ENCODE measurements around the gene SPIN2B.
"Not testable (repeated sequence)": the region's sequence is repeated elsewhere in the genome, so short reads cannot be mapped to it uniquely, and the experiment has no call there.

Gene SPIN2B

DNA sequence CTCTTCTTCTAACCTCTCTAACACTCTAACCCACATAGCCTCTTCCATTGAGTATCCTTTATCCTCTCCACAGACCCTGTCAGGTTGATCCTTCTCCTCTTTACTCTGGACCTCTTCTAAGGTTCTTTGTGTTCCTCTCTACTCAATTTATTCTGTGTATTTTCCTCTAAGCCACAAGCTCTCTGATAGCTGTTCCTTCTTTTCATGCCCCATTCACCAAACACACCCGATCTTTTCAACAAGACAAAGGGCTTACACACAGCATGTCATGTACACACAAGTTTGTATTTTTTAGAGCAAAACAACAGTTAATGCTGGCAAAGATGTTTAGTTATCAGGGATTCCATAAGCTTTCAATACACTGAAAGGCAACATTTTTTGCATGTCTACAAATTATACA lies 1.9 kb downstream of the SPIN2B start:
- DNase-seq (ENCODE audit: insufficient read length, low spot score) (no peak), FAIRE-seq (no peak)
- TF ChIP-seq POLR2A (IDR thresholded peaks at IDR 0.05; ENCODE audit: low read depth, low read length): no peak

DNA sequence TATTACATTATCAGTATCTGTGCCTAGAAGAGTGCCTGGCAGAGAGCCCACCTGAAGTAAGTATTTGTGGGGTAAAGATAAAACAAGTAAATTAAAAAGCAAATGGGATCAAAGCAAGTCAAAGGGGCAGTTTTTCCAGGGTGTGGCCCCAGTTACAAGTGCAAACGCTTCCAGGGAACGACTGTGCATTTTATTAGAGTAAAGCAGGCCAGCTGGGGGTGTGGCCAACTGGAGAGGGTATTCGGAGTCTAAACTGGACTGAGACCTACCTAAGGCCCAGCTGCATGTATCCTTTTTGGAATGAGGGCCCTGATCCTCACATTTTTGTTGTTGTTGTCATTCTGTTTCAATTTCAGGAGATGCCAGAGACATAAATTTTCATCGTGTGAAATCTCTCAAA lies 3.8 kb downstream of the SPIN2B start:
- FAIRE-seq; DNase-seq (ENCODE audit: insufficient read length, low spot score): not testable (repeated sequence)

DNA sequence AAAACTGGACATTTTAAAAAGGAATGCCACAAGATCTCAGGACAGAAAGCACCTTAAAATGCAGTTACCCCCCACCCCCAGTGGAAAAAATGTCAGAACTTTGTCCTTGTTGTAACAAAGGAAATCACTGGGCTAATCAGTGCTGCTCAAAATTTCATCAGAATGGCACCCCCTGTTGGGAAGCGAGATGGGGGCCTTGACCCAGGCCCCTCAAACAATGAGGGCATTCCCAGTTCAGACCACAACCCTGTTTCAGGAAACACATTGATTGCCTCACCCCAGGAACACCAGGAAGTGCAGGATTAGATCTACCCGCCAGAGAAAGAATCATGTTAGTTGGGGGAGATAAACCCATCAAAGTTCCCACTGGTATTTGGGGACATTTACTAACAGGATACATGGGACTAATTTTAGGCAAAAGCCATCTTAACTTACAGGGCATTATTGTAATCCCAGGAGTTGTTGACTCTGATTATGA lies 16.4 kb downstream of the SPIN2B start:
- DNase-seq (ENCODE audit: insufficient read length, low spot score): no peak
- no peak for FAIRE-seq
- no peak for TF ChIP-seq POLR2A (IDR thresholded peaks at IDR 0.05; ENCODE audit: low read depth, low read length)

DNA sequence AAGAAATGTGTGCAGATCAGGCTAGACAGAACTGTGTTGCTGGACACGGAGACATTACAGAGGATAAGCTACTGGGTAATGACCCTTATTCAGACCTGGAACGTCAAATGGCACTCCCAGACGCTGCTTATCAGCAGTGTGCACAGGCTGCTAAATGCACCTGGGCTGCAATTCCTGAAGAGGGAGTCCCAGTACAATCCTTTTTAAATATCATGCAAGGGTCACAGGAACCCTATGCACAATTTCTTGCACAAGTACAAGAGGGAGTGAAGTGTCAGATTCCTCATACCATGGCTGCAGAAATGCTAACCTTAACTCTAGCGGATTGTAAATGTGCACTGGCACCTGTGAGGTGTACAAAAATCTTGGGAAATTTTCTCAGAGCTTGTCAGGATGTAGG lies 16.9 kb downstream of the SPIN2B start:
- TF ChIP-seq POLR2A (IDR thresholded peaks at IDR 0.05; ENCODE audit: low read depth, low read length): no peak
- FAIRE-seq (no peak), DNase-seq (ENCODE audit: insufficient read length, low spot score) (no peak)

DNA sequence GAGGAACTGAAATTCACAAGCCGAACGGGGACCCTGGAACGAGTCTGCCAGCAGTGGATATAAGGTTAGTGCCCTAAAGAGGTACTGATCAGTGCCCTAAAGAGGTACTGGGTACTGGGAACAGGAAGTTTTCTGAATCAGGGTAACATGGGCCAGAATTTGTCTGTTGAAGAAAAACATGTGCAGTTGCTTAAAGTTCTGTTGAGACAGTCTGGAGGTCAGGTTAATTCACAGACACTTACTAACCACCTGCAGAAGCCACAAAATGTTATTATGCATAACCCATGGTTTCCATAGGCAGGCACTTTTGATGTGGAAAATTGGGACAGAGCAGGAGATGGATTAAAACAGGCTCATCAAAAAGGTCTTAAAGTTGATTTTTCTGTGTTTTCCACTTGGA lies 17.9 kb downstream of the SPIN2B start:
- DNase-seq (ENCODE audit: insufficient read length, low spot score): no peak
- no peak for FAIRE-seq
- TF ChIP-seq POLR2A (IDR thresholded peaks at IDR 0.05; ENCODE audit: low read depth, low read length): no peak

DNA sequence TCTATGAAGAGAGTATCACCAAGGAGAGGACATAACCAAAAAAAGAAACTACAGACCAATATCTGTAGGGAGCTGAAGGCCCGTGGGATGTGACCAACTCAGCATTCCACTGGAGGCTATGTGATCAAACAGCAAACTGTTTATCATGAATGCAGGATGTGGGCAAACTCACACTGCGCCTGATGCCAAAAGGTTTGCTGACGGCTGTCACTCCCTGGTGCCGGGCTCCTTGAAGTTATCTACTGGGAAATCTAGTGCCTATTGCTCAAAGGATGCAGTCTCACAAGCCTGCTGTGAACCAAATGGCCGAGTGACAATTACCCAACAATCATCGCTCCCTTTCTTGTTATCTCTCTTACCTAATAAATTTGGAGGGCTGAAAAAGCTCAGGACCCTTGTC lies 18.4 kb downstream of the SPIN2B start:
- FAIRE-seq; DNase-seq (ENCODE audit: insufficient read length, low spot score): not testable (repeated sequence)

DNA sequence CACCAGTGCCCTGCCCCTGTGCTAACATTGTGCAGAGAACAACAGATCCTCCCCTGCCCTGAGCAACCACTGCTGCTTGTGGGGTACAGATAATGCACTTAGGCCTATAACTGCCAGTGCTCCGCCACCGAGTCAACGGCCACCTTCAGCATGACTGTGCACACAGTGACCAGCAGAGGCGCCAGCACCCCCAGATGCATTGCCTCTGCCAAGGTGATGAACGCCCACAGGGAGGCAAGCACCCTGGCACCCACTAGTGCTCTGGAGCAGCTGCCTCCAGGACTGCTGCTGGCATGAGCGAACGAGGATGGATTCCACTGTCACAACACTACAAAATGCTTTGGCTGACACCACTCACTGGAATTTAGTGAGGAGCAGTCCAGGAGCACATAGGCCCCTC lies 38.2 kb downstream of the SPIN2B start:
- FAIRE-seq (no peak), DNase-seq (ENCODE audit: insufficient read length, low spot score) (no peak)
- TF ChIP-seq POLR2A (IDR thresholded peaks at IDR 0.05; ENCODE audit: low read depth, low read length): no peak

DNA sequence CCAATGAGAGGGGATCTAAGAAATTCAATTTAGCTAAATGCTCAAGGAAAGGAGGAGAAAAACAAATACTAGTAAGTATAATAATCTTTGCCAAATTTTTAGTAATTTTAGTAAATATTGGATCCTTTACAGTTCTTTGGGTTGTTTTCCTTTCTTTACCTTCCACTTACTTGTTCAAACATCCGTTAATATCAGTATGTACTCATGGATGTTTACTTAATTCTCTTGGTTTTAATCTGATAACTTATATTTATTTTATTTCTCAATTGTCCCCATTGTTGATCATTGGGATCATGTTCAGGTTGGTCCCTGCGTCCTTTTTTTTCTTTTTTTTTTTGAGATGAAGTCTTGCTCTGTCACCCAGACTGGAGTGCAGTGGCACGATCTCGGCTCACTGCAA lies 46.9 kb downstream of the SPIN2B start:
- FAIRE-seq: no peak
- DNase-seq (ENCODE audit: insufficient read length, low spot score): no peak
- no peak for TF ChIP-seq POLR2A (IDR thresholded peaks at IDR 0.05; ENCODE audit: low read depth, low read length)

DNA sequence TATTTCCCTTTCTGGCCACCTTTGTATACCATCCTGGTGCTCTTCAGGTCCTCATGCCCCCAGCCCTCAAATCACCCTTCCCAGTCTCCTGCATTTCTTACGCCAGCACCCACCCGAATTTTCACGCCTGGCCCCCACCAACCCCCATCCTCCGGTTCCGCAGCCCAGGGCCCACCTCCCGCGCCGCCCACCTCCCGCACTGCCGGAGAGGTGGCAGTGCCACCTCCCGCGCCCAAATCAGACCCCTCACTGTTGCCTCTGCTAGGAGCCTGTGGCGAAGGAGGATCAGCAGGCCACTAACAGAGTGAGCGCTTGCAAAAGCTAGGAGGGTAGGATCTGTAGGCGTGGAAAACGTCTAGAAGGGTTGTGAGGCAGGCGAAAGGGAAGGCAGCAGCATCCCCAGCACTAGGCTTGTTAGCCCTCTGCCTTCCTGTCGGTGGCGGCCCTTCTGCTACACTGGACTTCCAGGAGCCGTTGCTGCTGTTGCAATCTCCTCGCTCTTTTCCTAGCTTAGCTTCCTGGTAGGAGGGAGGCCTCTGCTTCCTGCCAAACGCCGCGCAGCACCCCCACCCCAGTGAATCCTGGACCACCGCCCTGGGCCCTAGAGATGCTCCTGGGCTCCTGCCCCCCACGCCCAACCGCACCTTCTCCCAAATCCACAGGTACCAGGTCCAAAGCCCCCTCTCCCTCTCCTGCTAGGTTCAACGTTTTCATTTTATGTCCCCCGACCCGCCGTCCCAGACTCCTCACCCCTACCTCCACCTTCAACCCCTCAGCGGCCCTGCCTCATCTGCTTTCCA lies 51.0 kb downstream of the SPIN2B start:
- DNase-seq (ENCODE audit: insufficient read length, low spot score) (no peak), FAIRE-seq (no peak)
- no peak for TF ChIP-seq POLR2A (IDR thresholded peaks at IDR 0.05; ENCODE audit: low read depth, low read length)
